Endothelial cell of umbilical vein (primary cell): Measurements from ENCODE around the gene COG6.

Experiments
- EZH2 ChIP-seq: IDR thresholded peaks from 2 replicates; pipeline ENCODE4 v1.6.1; 2012; ENCODE audit warnings: borderline replicate concordance, low read depth, mild to moderate bottlenecking, moderate library complexity, low read length, inconsistent platforms; ENCODE audit not compliant: severe bottlenecking
- JUN ChIP-seq: IDR thresholded peaks from 2 replicates; pipeline ENCODE4 v1.6.1; 2011; ENCODE audit warnings: borderline replicate concordance, low read depth; ENCODE audit not compliant: insufficient read length, insufficient read depth
- MAX ChIP-seq: IDR thresholded peaks from 2 replicates; pipeline ENCODE4 v1.6.1; 2011; ENCODE audit not compliant: insufficient read depth, insufficient read length
- POLR2A ChIP-seq: IDR thresholded peaks from 2 replicates; pipeline ENCODE4 v1.6.1; 2012; ENCODE audit warnings: low read depth, mild to moderate bottlenecking, control low read depth, low read length
- TF ChIP-seq, protein P1 (sequence below), 2 donors: IDR thresholded peaks; 1 replicate in 1 of 2; 2 replicates in 1 of 2; pipeline ENCODE4 v1.5.1; 2011; ENCODE audit warnings: low read length in 2 of 2, mild to moderate bottlenecking in 2 of 2, moderate library complexity in 2 of 2, control low read depth in 1 of 2, inconsistent platforms in 1 of 2, low read depth in 1 of 2; ENCODE audit not compliant: insufficient read depth in 1 of 2; ENCODE audit errors: extremely low read depth in 1 of 2

GRCh38 chr13:39631307-39631706 lies 24.2 kb upstream of the COG6 start:
- TF ChIP-seq, protein P1, sequence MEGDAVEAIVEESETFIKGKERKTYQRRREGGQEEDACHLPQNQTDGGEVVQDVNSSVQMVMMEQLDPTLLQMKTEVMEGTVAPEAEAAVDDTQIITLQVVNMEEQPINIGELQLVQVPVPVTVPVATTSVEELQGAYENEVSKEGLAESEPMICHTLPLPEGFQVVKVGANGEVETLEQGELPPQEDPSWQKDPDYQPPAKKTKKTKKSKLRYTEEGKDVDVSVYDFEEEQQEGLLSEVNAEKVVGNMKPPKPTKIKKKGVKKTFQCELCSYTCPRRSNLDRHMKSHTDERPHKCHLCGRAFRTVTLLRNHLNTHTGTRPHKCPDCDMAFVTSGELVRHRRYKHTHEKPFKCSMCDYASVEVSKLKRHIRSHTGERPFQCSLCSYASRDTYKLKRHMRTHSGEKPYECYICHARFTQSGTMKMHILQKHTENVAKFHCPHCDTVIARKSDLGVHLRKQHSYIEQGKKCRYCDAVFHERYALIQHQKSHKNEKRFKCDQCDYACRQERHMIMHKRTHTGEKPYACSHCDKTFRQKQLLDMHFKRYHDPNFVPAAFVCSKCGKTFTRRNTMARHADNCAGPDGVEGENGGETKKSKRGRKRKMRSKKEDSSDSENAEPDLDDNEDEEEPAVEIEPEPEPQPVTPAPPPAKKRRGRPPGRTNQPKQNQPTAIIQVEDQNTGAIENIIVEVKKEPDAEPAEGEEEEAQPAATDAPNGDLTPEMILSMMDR (IDR thresholded peaks at IDR 0.05; ENCODE audit: extremely low read depth in 1 of 2, insufficient read depth in 1 of 2, low read depth in 1 of 2, low read length in 2 of 2) = no peak
- TF ChIP-seq MAX (no peak), EZH2 (no peak), POLR2A (no peak), JUN (no peak)
